ENCODE results near the gene AACS.
"Not testable (repeated sequence)": the region's sequence is repeated elsewhere in the genome, so short reads cannot be mapped to it uniquely, and the experiment has no call there.

AACS gene

GRCh38 chr12:125128439-125129178, 63.4 kb downstream of the AACS start:
- no peak for DNase-seq

- no peak for DNase-seq
Observed at GRCh38 chr12:125129179-125129571, 63.9 kb downstream of the AACS start.

GRCh38 chr12:125129591-125130255, 64.5 kb downstream of the AACS start:
- DNase-seq: no peak

- DNase-seq: no peak
Observed at GRCh38 chr12:125131958-125132357, 66.7 kb downstream of the AACS start.

- no peak for DNase-seq
Observed at GRCh38 chr12:125132698-125133400, 67.6 kb downstream of the AACS start.

- DNase-seq: no peak
Observed at GRCh38 chr12:125133616-125134015, 68.4 kb downstream of the AACS start.

GRCh38 chr12:125134576-125134975, 69.3 kb downstream of the AACS start:
- DNase-seq: no peak

- no peak for DNase-seq
Observed at GRCh38 chr12:125135906-125136305, 70.7 kb downstream of the AACS start.

- no peak for DNase-seq
Observed at GRCh38 chr12:125136702-125137101, 71.5 kb downstream of the AACS start.

- DNase-seq: no peak
Observed at GRCh38 chr12:125137766-125138344, 72.6 kb downstream of the AACS start.

- DNase-seq: no peak
Observed at GRCh38 chr12:125140279-125141209, 75.3 kb downstream of the AACS start.

- not testable (repeated sequence) for DNase-seq
Observed at GRCh38 chr12:125141210-125141573, 76.0 kb downstream of the AACS start.

- no peak for DNase-seq
Observed at GRCh38 chr12:125142601-125143000, 77.4 kb downstream of the AACS start.

GRCh38 chr12:125143491-125143890, 78.3 kb downstream of the AACS start:
- no peak for DNase-seq

- DNase-seq: no peak
Observed at GRCh38 chr12:125145196-125145595, 80.0 kb downstream of the AACS start.

GRCh38 chr12:125148316-125148715, 83.1 kb downstream of the AACS start:
- no peak for DNase-seq

- DNase-seq: no peak
Observed at GRCh38 chr12:125149160-125150108, 84.2 kb downstream of the AACS start.

GRCh38 chr12:125151284-125151683, 86.0 kb downstream of the AACS start:
- no peak for DNase-seq

GRCh38 chr12:125152463-125152862, 87.2 kb downstream of the AACS start:
- DNase-seq: no peak

- no peak for DNase-seq
Observed at GRCh38 chr12:125155366-125155765, 90.1 kb downstream of the AACS start.

GRCh38 chr12:125157177-125157576, 91.9 kb downstream of the AACS start:
- no peak for DNase-seq
